Astrocyte (in vitro differentiated cells and primary cell): ENCODE measurements around the gene HSPB1.

ENCODE experiments used
- CTCF ChIP-seq: IDR thresholded peaks from 2 replicates; pipeline ENCODE4 v1.5.1; 2011; ENCODE audit warnings: low read depth, mild to moderate bottlenecking, inconsistent platforms, low read length, moderate library complexity; ENCODE audit not compliant: insufficient read depth
- EZH2 ChIP-seq: IDR thresholded peaks from 2 replicates; pipeline ENCODE4 v1.6.1; 2012; ENCODE audit warnings: mild to moderate bottlenecking, low read length, inconsistent platforms; ENCODE audit not compliant: insufficient read depth

- TF ChIP-seq CTCF (no peak), EZH2 (no peak)
These were observed 31.1 kb downstream of the HSPB1 start for GRCh38 chr7:76333511-76334101.
